CD4-positive, alpha-beta T cell treated with Interleukin-4 for 4 hours (primary cell): ENCODE results near the gene CATSPER1.
A peak's percentile ranks its signal among the peaks of the same experiment; 100 is the strongest.

Experiments
- DNase-seq: peaks from one replicate; pipeline ENCODE4 v3.0.0-alpha.2; 2020

CATSPER1 gene

GRCh38 chr11:66026017-66026529 is at the start of gene CATSPER1:
Gene CATSPER1, minus strand, starts transcription at chr11:66026479. Its CDS starts 100 bp downstream, at chr11:66026379.
- no peak for DNase-seq

GRCh38 chr11:66075273-66075672 is 49.0 kb upstream of the CATSPER1 start:
- no peak for DNase-seq

- DNase-seq: no peak
These were observed 47.4 kb upstream of the CATSPER1 start for GRCh38 chr11:66073669-66074068.

- no peak for DNase-seq
These were observed 46.2 kb upstream of the CATSPER1 start for GRCh38 chr11:66072518-66072917.

- DNase-seq: no peak
These were observed 45.8 kb upstream of the CATSPER1 start for GRCh38 chr11:66072081-66072480.

GRCh38 chr11:66071381-66071801 is 45.1 kb upstream of the CATSPER1 start:
- DNase-seq: peak; percentile 47

GRCh38 chr11:66070604-66071380 is 44.5 kb upstream of the CATSPER1 start:
- DNase-seq: no peak

- DNase-seq: peak; percentile 77
These were observed 43.7 kb upstream of the CATSPER1 start, which contains the start of gene PACS1 for GRCh38 chr11:66069715-66070603. Gene PACS1, plus strand, starts transcription at chr11:66070272. Its CDS starts 215 bp downstream, at chr11:66070487.

GRCh38 chr11:66068923-66069714 is 42.8 kb upstream of the CATSPER1 start:
- DNase-seq: peak; percentile 35

- peak; percentile 69 for DNase-seq
These were observed 42.0 kb upstream of the CATSPER1 start for GRCh38 chr11:66068154-66068821.

- no peak for DNase-seq
These were observed 41.4 kb upstream of the CATSPER1 start for GRCh38 chr11:66067640-66068039.

GRCh38 chr11:66066751-66067150 is 40.5 kb upstream of the CATSPER1 start:
- DNase-seq: no peak

- DNase-seq: no peak
These were observed 38.3 kb upstream of the CATSPER1 start for GRCh38 chr11:66064571-66064970.

- DNase-seq: no peak
These were observed 37.6 kb upstream of the CATSPER1 start for GRCh38 chr11:66063900-66064299.

- DNase-seq: no peak
These were observed 36.1 kb upstream of the CATSPER1 start for GRCh38 chr11:66062408-66062807.

GRCh38 chr11:66061268-66061667 is 35.0 kb upstream of the CATSPER1 start:
- no peak for DNase-seq

GRCh38 chr11:66059966-66060680 is 33.8 kb upstream of the CATSPER1 start:
- no peak for DNase-seq

- no peak for DNase-seq
These were observed 30.2 kb upstream of the CATSPER1 start for GRCh38 chr11:66056501-66056900.

GRCh38 chr11:66055021-66055420 is 28.7 kb upstream of the CATSPER1 start:
- DNase-seq: no peak

GRCh38 chr11:66052664-66052982 is 26.3 kb upstream of the CATSPER1 start:
- no peak for DNase-seq
